Adrenal gland (tissue), 5 donors: ENCODE measurements around the gene FKBP2.

Experiments used
- POLR2A ChIP-seq, 2 donors: fragments of 450-650 bp; IDR thresholded peaks; one replicate each; pipeline ENCODE4 v1.6.1; 2017; ENCODE audit warnings: antibody characterized with exemption in 2 of 2, mild to moderate bottlenecking in 2 of 2, moderate library complexity in 1 of 2
- TF ChIP-seq, protein P1 (sequence below), 6 experiments: fragments of 450-650 bp in 4 of 6; fragments of 200-600 bp in 2 of 6; sonication (generic) in 1 of 6; IDR thresholded peaks; 1 replicate in 5 of 6; 2 replicates in 1 of 6; pipeline versions ENCODE4 v1.5.1 to v1.8.0; 2016 to 2021; ENCODE audit warnings: antibody characterized with exemption in 6 of 6, mild to moderate bottlenecking in 2 of 6, moderate library complexity in 1 of 6
- donor health status: DM: no; HTN: no; CAD: no.

DNA sequence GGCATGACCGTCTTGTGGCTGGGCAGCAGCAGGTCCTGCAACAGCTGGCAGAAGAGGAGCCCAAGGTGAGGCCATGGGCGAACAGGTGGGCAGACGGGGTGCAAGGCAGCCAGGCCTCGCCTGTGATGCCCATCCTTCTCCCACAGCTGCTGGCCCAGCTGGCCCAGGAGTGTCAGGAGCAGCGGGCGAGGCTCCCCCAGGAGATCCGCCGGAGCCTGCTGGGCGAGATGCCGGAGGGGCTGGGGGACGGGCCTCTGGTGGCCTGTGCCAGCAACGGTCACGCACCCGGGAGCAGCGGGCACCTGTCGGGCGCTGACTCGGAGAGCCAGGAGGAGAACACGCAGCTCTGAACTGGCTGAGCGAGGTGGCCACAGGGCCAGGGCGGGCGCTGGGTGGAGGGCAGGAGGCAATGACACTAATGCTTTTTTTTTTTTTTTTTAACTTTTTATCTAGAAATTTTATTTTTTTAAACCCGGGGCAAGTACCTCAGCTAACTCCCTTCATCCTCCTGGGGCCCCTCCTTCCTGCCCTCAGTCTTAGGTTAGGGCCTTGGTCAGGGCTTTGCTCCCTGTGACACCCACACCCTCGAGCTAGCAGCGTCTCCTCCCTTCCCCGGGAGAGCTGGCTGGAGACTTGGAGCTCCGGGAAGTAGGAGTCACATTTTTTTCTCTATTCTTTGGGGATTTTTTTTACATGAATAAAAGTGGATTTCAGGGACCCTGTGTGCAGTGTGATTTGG, 26.5 kb downstream of the FKBP2 start:
- TF ChIP-seq, protein P1, sequence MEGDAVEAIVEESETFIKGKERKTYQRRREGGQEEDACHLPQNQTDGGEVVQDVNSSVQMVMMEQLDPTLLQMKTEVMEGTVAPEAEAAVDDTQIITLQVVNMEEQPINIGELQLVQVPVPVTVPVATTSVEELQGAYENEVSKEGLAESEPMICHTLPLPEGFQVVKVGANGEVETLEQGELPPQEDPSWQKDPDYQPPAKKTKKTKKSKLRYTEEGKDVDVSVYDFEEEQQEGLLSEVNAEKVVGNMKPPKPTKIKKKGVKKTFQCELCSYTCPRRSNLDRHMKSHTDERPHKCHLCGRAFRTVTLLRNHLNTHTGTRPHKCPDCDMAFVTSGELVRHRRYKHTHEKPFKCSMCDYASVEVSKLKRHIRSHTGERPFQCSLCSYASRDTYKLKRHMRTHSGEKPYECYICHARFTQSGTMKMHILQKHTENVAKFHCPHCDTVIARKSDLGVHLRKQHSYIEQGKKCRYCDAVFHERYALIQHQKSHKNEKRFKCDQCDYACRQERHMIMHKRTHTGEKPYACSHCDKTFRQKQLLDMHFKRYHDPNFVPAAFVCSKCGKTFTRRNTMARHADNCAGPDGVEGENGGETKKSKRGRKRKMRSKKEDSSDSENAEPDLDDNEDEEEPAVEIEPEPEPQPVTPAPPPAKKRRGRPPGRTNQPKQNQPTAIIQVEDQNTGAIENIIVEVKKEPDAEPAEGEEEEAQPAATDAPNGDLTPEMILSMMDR (IDR thresholded peaks at IDR 0.05), result no peak
- TF ChIP-seq POLR2A (IDR thresholded peaks at IDR 0.05), result peak in 1 of 2 donors; percentile 23
